SK-N-SH (cell line): ENCODE data around the gene FTO. TPM values are rescaled to one million over a fixed set of nuclear protein-coding genes. Genes with fewer than 3 reads are reported as not detected.

Source experiments
- CTCF ChIA-PET: fragments of 300-600, 350-600 bp; formaldehyde crosslinking; extraction: SDS; loops from one replicate; lab custom pipeline; 2021; lab: Yijun Ruan, JAX
- POLR2A ChIA-PET: fragments of 350-600 bp; sonication (Branson Sonifier 250); formaldehyde crosslinking; extraction: SDS; loops from one replicate; lab custom pipeline; 2020; ENCODE audit warnings: antibody characterized with exemption, inconsistent platforms; lab: Yijun Ruan, JAX
- DNase-seq: peaks from one replicate; pipeline ENCODE4 v3.0.0; 2012
- H2AFZ ChIP-seq: fragments of 200-600 bp; sonication (generic); 2 replicates; pipeline ENCODE4 v1.8.1; 2016; ENCODE audit warnings: antibody characterized with exemption, mild to moderate bottlenecking, low read depth
- H3F3A ChIP-seq: fragments of 200-600 bp; sonication (generic); replicated peaks from 2 replicates; pipeline ENCODE3; 2016; ENCODE audit warnings: antibody characterized with exemption, mild to moderate bottlenecking; ENCODE audit not compliant: insufficient read depth
- H3K27ac ChIP-seq, 2 experiments: fragments of 200-500 bp in 1 of 2; fragments of 200-600 bp in 1 of 2; sonication (Bioruptor generic) in 1 of 2; sonication (generic), shearing (Covaris generic) in 1 of 2; 2 replicates each; pipeline versions ENCODE4 v1.5.1 to v1.6.1; 2014 to 2016; ENCODE audit warnings: low read depth in 2 of 2, inconsistent platforms in 1 of 2, low read length in 1 of 2, mild to moderate bottlenecking in 1 of 2, mixed read lengths in 1 of 2
- H3K27me3 ChIP-seq: fragments of 200-600 bp; sonication (generic), shearing (Covaris generic); 2 replicates; pipeline ENCODE4 v1.6.1; 2016; ENCODE audit warnings: mixed run types; ENCODE audit not compliant: insufficient read depth
- H3K36me3 ChIP-seq, 2 experiments: fragments of 200-500 bp in 1 of 2; fragments of 200-600 bp in 1 of 2; sonication (Bioruptor generic) in 1 of 2; sonication (generic) in 1 of 2; replicated peaks in 1 of 2; 2 replicates each; pipeline versions ENCODE3 to v1.5.1; 2014 to 2016; ENCODE audit warnings: low read length in 1 of 2, mild to moderate bottlenecking in 1 of 2; ENCODE audit not compliant: insufficient read depth in 2 of 2, control insufficient read depth in 1 of 2
- H3K4me1 ChIP-seq, 2 experiments: fragments of 200-500 bp in 1 of 2; fragments of 200-600 bp in 1 of 2; sonication (Bioruptor generic) in 1 of 2; sonication (generic), shearing (Covaris generic) in 1 of 2; 2 replicates each; pipeline versions ENCODE4 v1.5.1 to v1.6.1; 2014 to 2016; ENCODE audit warnings: low read depth in 1 of 2, low read length in 1 of 2, mixed run types in 1 of 2; ENCODE audit not compliant: insufficient read depth in 2 of 2, control insufficient read depth in 1 of 2
- H3K4me2 ChIP-seq: fragments of 200-600 bp; sonication (generic), shearing (Covaris generic); 2 replicates; pipeline ENCODE4 v1.6.1; 2017; ENCODE audit warnings: mixed run types
- H3K4me3 ChIP-seq, 2 experiments: fragments of 200-500 bp in 1 of 2; fragments of 200-600 bp in 1 of 2; sonication (Bioruptor generic) in 1 of 2; sonication (generic), shearing (Covaris generic) in 1 of 2; 2 replicates each; pipeline versions ENCODE4 v1.5.1 to v1.8.1; 2014 to 2016; ENCODE audit warnings: low read depth in 2 of 2, inconsistent platforms in 1 of 2, low read length in 1 of 2, mild to moderate bottlenecking in 1 of 2, mixed read lengths in 1 of 2, moderate library complexity in 1 of 2
- H3K79me2 ChIP-seq: fragments of 200-600 bp; sonication (generic); 2 replicates; pipeline ENCODE4 v1.8.1; 2017; ENCODE audit warnings: mild to moderate bottlenecking; ENCODE audit not compliant: insufficient read depth
- H3K9ac ChIP-seq: fragments of 200-600 bp; sonication (generic); 2 replicates; pipeline ENCODE4 v1.6.1; 2017; ENCODE audit warnings: mixed run types
- H3K9me2 ChIP-seq: fragments of 200-600 bp; sonication (generic); 2 replicates; pipeline ENCODE4 v1.6.1; 2017; ENCODE audit warnings: mixed run types
- H3K9me3 ChIP-seq: fragments of 200-600 bp; sonication (generic); 2 replicates; pipeline ENCODE4 v1.6.1; 2017; ENCODE audit warnings: mixed run types, mild to moderate bottlenecking, moderate library complexity
- H4K20me1 ChIP-seq: fragments of 200-600 bp; sonication (generic); 2 replicates; pipeline ENCODE4 v1.6.1; 2017; ENCODE audit warnings: mild to moderate bottlenecking, mixed run types; ENCODE audit not compliant: insufficient read depth
- EZH2phosphoT487 ChIP-seq: fragments of 200-600 bp; sonication (generic); IDR thresholded peaks from 2 replicates; pipeline ENCODE4 v1.6.1; 2017; ENCODE audit warnings: low read depth, mixed run types, mild to moderate bottlenecking, antibody characterized with exemption, moderate library complexity, borderline replicate concordance
- FOSL2 ChIP-seq: IDR thresholded peaks from 2 replicates; pipeline ENCODE4 v1.4.0; 2012; ENCODE audit warnings: low read depth, mild to moderate bottlenecking, moderate library complexity, borderline replicate concordance
- FOXM1 ChIP-seq: IDR thresholded peaks from 2 replicates; pipeline ENCODE4 v1.4.0; 2012; ENCODE audit warnings: low read depth, mild to moderate bottlenecking
- MEF2A ChIP-seq: IDR thresholded peaks from 2 replicates; pipeline ENCODE4 v1.4.0; 2012; ENCODE audit warnings: low read depth, borderline replicate concordance
- POLR2AphosphoS5 ChIP-seq: IDR thresholded peaks from 2 replicates; pipeline ENCODE4 v1.6.1; 2012; ENCODE audit warnings: low read depth, low read length
- RAD21 ChIP-seq: IDR thresholded peaks from 2 replicates; pipeline ENCODE4 v1.6.1; 2012; ENCODE audit warnings: mild to moderate bottlenecking, low read length
- RCOR1 ChIP-seq: fragments of 150-350 bp; IDR thresholded peaks from 2 replicates; pipeline ENCODE4 v1.6.1; 2017; ENCODE audit warnings: antibody characterized with exemption, low read length
- TAF1 ChIP-seq: IDR thresholded peaks from 2 replicates; pipeline ENCODE4 v1.6.1; 2012; ENCODE audit warnings: low read depth, mild to moderate bottlenecking, low read length, moderate library complexity, borderline replicate concordance
- TEAD4 ChIP-seq: IDR thresholded peaks from 2 replicates; pipeline ENCODE4 v1.4.0; 2012; ENCODE audit warnings: mild to moderate bottlenecking, borderline replicate concordance; ENCODE audit not compliant: insufficient read depth
- USF1 ChIP-seq: IDR thresholded peaks from 2 replicates; pipeline ENCODE4 v1.4.0; 2012; ENCODE audit warnings: low read depth, borderline replicate concordance
- USF2 ChIP-seq: fragments of 150-350 bp; IDR thresholded peaks from 2 replicates; pipeline ENCODE4 v1.6.1; 2017; ENCODE audit warnings: antibody characterized with exemption, low read length, low read depth, borderline replicate concordance
- YY1 ChIP-seq: IDR thresholded peaks from 2 replicates; pipeline ENCODE4 v1.4.0; 2012; ENCODE audit warnings: low read depth, mild to moderate bottlenecking
- ZBTB33 ChIP-seq: IDR thresholded peaks from 2 replicates; pipeline ENCODE4 v1.4.0; 2012; ENCODE audit warnings: low read depth, borderline replicate concordance
- WGBS: methylation state at CpG from one replicate; pipeline ENCODE4 v1.1.6; 2017; ENCODE audit warnings: low lambda C conversion rate; 5-methylcytosine and 5-hydroxymethylcytosine counted together
- polyA plus RNA-seq, 3 experiments: library from polyadenylated mRNA; depleted of rRNA; stranded (reverse); fragments of >200 nt; gene quantifications; 2 replicates each; pipeline ENCODE4 v1.2.3, GENCODE V29; 2012

The FTO gene
- polyA plus RNA-seq, 1 of the 3 experiments (the other 2 are of a cell fraction) = 41.2 TPM

- Histone ChIP-seq H3K9me3 (no peaks in the 10 kb centered on the region), H3K4me3 (no peak overlapping the region), H3K9me2 (no peaks in the 10 kb centered on the region), H3K4me1 (peaks cover 0 to 5% of the 10 kb centered on the region in 2 experiments; a peak in 2 of 4 replicates), H3K27me3 (no peaks in the 10 kb centered on the region), H3K79me2 (no peaks in the 10 kb centered on the region), H3K9ac (no peak overlapping the region), H3K27ac (no peak overlapping the region), H4K20me1 (no peaks in the 10 kb centered on the region), H2AFZ (no peak overlapping the region), H3K4me2 (no peak overlapping the region), H3K36me3 (no peaks in the 10 kb centered on the region), H3F3A (no peaks in the 10 kb centered on the region)
- ChIA-PET POLR2A (no interaction called here), CTCF (interaction anchor here (1.3 kb wide), 1 partner anchor 58 kb away, joined by 3 read pairs; no protein-coding TSS in a partner anchor)
- DNase-seq = no peak
- WGBS = 81% methylated on average over 3 of the region's 3 CpGs
- no peak for TF ChIP-seq TEAD4
- no peak for TF ChIP-seq RAD21
- TF ChIP-seq USF2 = no peak
- TF ChIP-seq FOSL2 = no peak
- TF ChIP-seq EZH2phosphoT487 = no peak
- no peak for TF ChIP-seq USF1
- no peak for TF ChIP-seq TAF1
- TF ChIP-seq FOXM1 = no peak
- TF ChIP-seq MEF2A = no peak
- TF ChIP-seq POLR2AphosphoS5 = no peak
- TF ChIP-seq ZBTB33 = no peak
Observed at GRCh38 chr16:53982631-53983042, 278.7 kb downstream of the FTO start.

GRCh38 chr16:53984936-53985335 is 281.0 kb downstream of the FTO start:
- Histone ChIP-seq H3K9me3 (no peaks in the 10 kb centered on the region), H3K9ac (no peak overlapping the region), H2AFZ (no peak overlapping the region), H3K27ac (no peak overlapping the region), H3K4me1 (peaks cover 0 to 5% of the 10 kb centered on the region in 2 experiments; a peak in 2 of 4 replicates), H4K20me1 (no peaks in the 10 kb centered on the region), H3K27me3 (no peaks in the 10 kb centered on the region), H3K79me2 (no peaks in the 10 kb centered on the region), H3K9me2 (no peaks in the 10 kb centered on the region), H3K4me2 (no peak overlapping the region), H3K36me3 (no peaks in the 10 kb centered on the region), H3F3A (no peaks in the 10 kb centered on the region), H3K4me3 (no peak overlapping the region)
- DNase-seq = no peak
- POLR2A ChIA-PET = no interaction called here
- TF ChIP-seq RCOR1 (no peak), USF1 (no peak), YY1 (no peak)
- 98% methylated on average over 3 of the region's 3 CpGs for WGBS
- CTCF ChIA-PET = interaction anchor here (0.6 kb wide), 1 partner anchor 24 kb away, joined by 3 read pairs; no protein-coding TSS in a partner anchor
